Effector memory CD4-positive, alpha-beta T cell (primary cell): Measurements from ENCODE around the gene KIAA0825.

ENCODE experiments used
- DNase-seq, 3 donors: peaks; one replicate each; pipeline ENCODE4 v3.0.0-alpha.2; 2020
- H3K27ac ChIP-seq: 2 replicates; pipeline ENCODE4 v1.7.0; 2013; ENCODE audit warnings: mild to moderate bottlenecking, low read length, moderate library complexity; ENCODE audit not compliant: insufficient read depth, poor library complexity, severe bottlenecking
- H3K27me3 ChIP-seq: replicated peaks from 2 replicates; pipeline ENCODE4 v1.7.0; 2013; ENCODE audit warnings: mild to moderate bottlenecking, low read length; ENCODE audit not compliant: insufficient read depth, control insufficient read depth, poor library complexity, severe bottlenecking
- H3K36me3 ChIP-seq: 2 replicates; pipeline ENCODE4 v1.7.0; 2013; ENCODE audit warnings: mild to moderate bottlenecking, low read length, moderate library complexity; ENCODE audit not compliant: control insufficient read depth, insufficient read depth
- H3K4me1 ChIP-seq: 2 replicates; pipeline ENCODE4 v1.7.0; 2013; ENCODE audit warnings: low read length, mild to moderate bottlenecking; ENCODE audit not compliant: control insufficient read depth, insufficient read depth, poor library complexity, severe bottlenecking
- H3K4me3 ChIP-seq: 2 replicates; pipeline ENCODE4 v1.7.0; 2013; ENCODE audit warnings: low read length, low read depth, mild to moderate bottlenecking; ENCODE audit not compliant: insufficient read depth, poor library complexity, severe bottlenecking
- H3K9me3 ChIP-seq: 2 replicates; pipeline ENCODE4 v1.7.0; 2013; ENCODE audit warnings: mild to moderate bottlenecking, low read length, moderate library complexity; ENCODE audit not compliant: control insufficient read depth

Gene KIAA0825

DNA sequence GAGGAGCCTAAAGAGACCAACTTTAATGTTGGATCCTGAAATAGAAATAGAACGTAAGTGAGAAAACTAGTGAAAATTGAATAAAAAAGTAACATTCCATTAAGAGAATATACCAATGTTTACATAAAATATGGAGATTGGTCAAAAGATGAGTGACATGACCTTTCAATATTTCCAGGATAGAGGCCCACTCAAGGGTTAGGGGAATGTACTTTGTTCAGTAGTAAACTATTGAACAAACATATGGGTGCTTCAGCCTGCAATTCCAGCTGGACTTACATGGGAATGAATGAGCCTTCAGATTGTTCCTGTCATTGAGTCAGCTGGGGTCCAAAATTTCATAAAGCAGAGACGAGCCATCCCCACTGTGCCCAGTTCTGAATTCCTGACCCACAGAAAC is 505.3 kb downstream of the KIAA0825 start:
- Histone ChIP-seq H3K27me3 (no peaks in the 10 kb centered on the region), H3K4me3 (no peak overlapping the region), H3K4me1 (peaks cover 8% of the 10 kb centered on the region), H3K9me3 (no peaks in the 10 kb centered on the region), H3K27ac (no peak overlapping the region), H3K36me3 (no peaks in the 10 kb centered on the region)
- DNase-seq: no peak

DNA sequence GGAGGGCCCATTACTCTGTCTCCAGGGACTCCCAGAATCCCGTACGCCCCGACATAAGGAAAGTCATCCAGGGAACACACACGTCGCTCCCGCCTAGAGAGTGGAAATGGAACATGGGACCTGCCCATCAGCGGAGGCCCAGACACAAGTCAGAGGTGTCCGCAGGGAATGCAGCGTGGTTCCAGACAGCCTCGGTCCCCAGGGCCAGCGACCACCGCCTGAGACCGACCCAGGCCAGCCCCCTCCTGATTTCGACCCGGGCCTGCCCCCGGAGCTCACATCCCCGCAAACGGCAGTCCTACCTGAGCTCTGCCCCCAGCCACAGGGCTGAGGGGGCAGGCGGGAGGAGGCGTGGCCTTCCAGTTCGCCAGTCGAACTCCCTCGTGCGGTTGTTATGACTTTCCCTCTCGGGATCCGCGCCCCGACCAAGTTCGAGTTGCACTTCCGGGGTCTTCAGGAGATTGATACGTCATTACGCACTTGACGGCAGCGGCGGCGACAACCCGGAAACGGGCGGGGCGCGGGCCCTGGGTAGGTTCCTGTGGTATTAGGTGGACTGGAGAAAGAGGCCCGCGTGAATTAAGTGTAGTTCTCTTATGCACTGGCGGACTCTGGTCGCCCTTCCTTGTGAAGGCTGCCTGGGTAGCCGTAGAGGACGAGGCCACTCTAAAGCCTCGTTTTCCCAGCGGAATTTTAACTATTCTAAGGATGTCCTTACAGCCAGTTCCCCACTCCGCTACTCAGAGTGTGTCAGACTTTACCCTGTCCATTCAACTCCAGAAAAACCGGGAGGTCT is 507.0 kb downstream of the KIAA0825 start:
- peaks cover 8% of the 10 kb centered on the region for H3K4me1 ChIP-seq
- H3K27me3 ChIP-seq: no peaks in the 10 kb centered on the region
- peak overlapping the region; percentile 80 for H3K4me3 ChIP-seq
- peak; percentile 86 to 89 (median 86) for DNase-seq
- peak overlapping the region; percentile 71 for H3K27ac ChIP-seq
- H3K36me3 ChIP-seq: no peaks in the 10 kb centered on the region
- H3K9me3 ChIP-seq: no peaks in the 10 kb centered on the region

DNA sequence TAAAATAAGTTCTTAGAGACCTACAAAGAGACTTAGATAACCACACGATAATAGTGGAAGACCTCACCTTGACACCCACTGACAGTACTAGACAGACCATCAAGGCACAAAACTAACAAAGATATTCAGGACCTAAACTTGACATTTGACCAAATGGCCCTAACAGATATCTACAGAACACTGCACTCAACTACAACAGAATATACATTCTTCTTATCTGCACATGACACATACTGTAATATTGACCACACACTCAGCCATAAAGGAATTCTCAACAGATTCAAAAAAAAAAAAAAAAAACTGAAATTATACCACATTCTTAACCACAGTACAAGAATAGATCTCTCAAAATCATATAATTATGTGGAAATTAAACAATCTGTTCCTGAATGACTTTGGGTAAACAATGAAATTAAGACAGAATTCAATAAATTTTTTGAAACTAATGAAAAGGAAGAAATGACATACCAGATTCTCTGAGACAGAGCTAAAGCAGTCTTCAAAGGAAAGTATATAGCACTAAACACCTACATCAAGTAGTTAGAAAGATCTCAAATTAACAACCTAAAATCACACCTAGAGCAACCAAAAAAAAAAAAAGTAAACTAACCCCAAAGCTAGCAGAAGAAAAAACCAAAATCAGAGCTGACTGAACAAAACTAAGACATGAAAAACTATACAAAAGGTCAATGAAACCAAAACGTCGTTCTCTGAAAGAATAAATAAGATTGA is 514.7 kb downstream of the KIAA0825 start:
- Histone ChIP-seq H3K4me3 (no peak overlapping the region), H3K9me3 (peaks cover 5% of the 10 kb centered on the region), H3K4me1 (no peaks in the 10 kb centered on the region), H3K27ac (no peak overlapping the region), H3K36me3 (no peaks in the 10 kb centered on the region), H3K27me3 (no peaks in the 10 kb centered on the region)
- DNase-seq: no peak
